Measurements from ENCODE around the gene TRIM9.
"Not testable (repeated sequence)": the region's sequence is repeated elsewhere in the genome, so short reads cannot be mapped to it uniquely, and the experiment has no call there.

The TRIM9 gene

DNA sequence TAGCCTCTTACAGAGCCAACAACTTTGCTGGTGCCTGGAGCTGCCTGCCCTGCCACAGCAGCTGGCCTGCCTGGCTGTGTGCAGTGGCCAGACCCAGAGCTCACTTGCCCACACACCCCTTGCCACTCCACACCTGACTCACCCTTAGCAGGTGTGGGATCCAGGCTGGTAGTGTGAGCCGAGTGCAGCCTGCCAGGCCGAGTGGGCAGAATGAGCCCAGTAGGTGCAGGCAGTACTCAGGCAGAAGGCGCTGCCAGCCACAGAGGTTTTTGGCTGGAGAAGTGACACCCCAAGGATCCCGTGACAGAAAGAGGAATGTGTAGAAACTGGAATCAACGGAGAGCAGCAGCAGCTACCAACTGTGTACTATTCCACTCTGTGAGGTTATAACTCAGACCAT lies 120.8 kb downstream of the TRIM9 start:
- Histone ChIP-seq H3K4me3 (ENCODE audit: insufficient read depth, low read depth, low read length) (no peak overlapping the region), H3K36me3 (ENCODE audit: control insufficient read depth, insufficient read depth, low read length) (no peaks in the 10 kb centered on the region), H3K27ac (ENCODE audit: insufficient read depth, low read depth, low read length, poor library complexity, severe bottlenecking) (no peak overlapping the region), H3K27me3 (ENCODE audit: control insufficient read depth, insufficient read depth, low read length, poor library complexity, severe bottlenecking) (no peaks in the 10 kb centered on the region), H3K9me3 (ENCODE audit: control insufficient read depth, low read length) (no peaks in the 10 kb centered on the region), H3K4me1 (ENCODE audit: control insufficient read depth, insufficient read depth, low read length) (no peaks in the 10 kb centered on the region)
- 78 to 85% methylated on average over 5 of the region's 5 CpGs for WGBS, 2 experiments

DNA sequence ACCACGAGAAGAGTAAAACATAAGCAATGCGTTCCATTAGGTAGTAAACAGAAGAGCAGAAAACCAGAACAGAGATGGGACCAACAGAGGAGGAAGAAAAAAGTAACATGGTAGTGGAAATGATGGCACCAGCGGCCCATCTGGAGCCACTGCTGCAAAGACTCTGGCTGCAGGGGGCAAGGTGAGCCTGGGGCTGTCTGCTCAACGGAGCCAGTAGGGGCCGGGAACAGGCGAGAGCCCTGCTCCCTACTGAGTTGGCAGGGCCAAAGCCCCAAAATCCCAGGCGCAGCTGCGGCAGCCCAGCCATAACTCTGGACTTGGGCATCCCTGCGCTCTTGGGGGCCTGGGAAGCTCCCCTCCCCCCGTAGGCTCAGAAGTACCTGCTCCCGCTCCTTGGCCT lies 122.2 kb downstream of the TRIM9 start:
- no peak overlapping the region for H3K27ac ChIP-seq (ENCODE audit: insufficient read depth, low read depth, low read length, poor library complexity, severe bottlenecking)
- no peaks in the 10 kb centered on the region for H3K36me3 ChIP-seq (ENCODE audit: control insufficient read depth, insufficient read depth, low read length)
- no peaks in the 10 kb centered on the region for H3K4me1 ChIP-seq (ENCODE audit: control insufficient read depth, insufficient read depth, low read length)
- H3K9me3 ChIP-seq (ENCODE audit: control insufficient read depth, low read length): no peaks in the 10 kb centered on the region
- WGBS, 2 experiments: 87 to 89% methylated on average over 11 of the region's 11 CpGs
- no peak overlapping the region for H3K4me3 ChIP-seq (ENCODE audit: insufficient read depth, low read depth, low read length)
- H3K27me3 ChIP-seq (ENCODE audit: control insufficient read depth, insufficient read depth, low read length, poor library complexity, severe bottlenecking): no peaks in the 10 kb centered on the region

DNA sequence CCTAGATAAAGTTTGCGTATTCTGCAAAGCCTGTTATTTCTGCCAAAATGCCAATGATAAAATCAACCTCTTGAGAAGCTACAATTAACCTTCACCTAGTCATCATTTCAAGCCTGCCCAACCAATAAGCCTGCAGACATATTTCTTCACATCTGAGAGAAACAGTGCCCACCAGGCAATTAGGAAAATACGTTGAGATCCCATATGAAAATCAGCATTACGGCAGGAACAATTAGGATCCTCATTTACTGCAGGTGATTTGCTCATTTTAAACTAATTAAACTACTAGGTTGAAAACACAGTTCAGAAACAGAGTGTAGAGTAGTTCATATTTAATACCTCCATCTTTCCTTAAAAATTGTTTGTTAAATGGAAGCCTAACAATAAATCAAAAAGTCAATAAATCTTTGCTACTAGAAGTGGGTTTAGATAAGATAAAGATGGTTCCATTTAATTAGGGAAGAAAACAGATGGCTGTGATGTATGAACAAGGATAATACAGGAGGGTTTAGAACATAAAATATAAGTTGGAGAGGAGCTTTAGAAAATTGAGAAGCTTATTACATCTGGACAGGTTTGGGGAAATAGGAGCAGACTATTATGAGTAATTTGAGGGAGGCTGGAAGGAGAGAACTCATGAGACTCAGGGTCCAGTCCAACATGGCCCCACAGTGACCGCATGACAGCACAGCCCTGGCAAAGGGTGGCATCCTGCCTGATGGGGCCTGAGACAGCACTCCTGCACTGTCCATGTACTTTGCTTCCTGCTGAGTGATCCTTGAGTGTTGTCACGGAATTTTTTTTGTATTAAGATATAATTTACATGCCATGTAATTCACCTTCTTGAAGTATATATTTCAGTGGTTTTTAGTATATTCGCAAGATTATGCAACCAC lies 123.8 kb downstream of the TRIM9 start:
- WGBS, 2 experiments: 93 to 97% methylated on average over 4 to 5 of the region's 6 CpGs
- Histone ChIP-seq H3K27ac (ENCODE audit: insufficient read depth, low read depth, low read length, poor library complexity, severe bottlenecking) (no peak overlapping the region), H3K27me3 (ENCODE audit: control insufficient read depth, insufficient read depth, low read length, poor library complexity, severe bottlenecking) (no peaks in the 10 kb centered on the region), H3K36me3 (ENCODE audit: control insufficient read depth, insufficient read depth, low read length) (no peaks in the 10 kb centered on the region), H3K4me3 (ENCODE audit: insufficient read depth, low read depth, low read length) (no peak overlapping the region), H3K4me1 (ENCODE audit: control insufficient read depth, insufficient read depth, low read length) (no peaks in the 10 kb centered on the region), H3K9me3 (ENCODE audit: control insufficient read depth, low read length) (no peaks in the 10 kb centered on the region)

DNA sequence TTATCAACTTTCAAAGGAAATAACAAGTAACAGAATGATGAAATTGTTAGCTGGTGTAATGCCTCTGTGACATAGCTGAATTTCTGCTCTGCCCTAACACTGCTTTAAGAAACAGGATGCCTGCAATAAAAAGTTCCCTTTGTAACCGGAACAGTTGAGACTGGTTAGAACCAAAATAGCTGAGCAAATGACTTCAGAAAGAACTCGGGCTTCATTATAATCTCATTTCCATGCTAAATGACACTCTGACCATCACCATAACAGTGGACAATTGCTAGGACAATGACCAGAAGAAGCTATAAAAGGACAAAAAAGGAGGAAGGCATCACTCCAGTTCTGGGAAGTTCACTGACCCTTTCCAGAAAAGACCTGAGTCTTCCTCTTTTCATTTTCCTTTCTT lies 127.1 kb downstream of the TRIM9 start:
- Histone ChIP-seq H3K27me3 (ENCODE audit: control insufficient read depth, insufficient read depth, low read length, poor library complexity, severe bottlenecking) (no peaks in the 10 kb centered on the region), H3K9me3 (ENCODE audit: control insufficient read depth, low read length) (no peaks in the 10 kb centered on the region), H3K36me3 (ENCODE audit: control insufficient read depth, insufficient read depth, low read length) (no peaks in the 10 kb centered on the region), H3K4me1 (ENCODE audit: control insufficient read depth, insufficient read depth, low read length) (no peaks in the 10 kb centered on the region), H3K27ac (ENCODE audit: insufficient read depth, low read depth, low read length, poor library complexity, severe bottlenecking) (no peak overlapping the region), H3K4me3 (ENCODE audit: insufficient read depth, low read depth, low read length) (no peak overlapping the region)
- 85 to 90% methylated on average over 2 of the region's 2 CpGs for WGBS, 2 experiments

DNA sequence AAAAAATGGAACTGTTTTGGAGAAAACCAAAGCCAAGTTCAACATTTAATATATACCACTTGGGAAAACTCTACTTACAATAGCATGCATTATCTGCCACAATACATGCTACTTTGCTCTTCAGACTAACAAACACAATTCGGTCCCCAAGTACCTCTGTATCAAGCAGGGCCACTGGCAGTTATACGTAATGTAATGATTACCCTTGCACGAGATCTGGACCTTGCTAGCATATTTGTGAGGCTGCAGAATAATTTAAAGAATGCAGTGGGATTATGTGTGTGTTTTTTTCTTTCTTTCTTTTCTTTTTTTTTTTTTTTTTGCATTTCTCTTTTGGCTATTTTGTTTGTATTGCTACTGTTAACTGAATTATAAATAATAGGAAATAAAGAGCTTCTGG lies 127.8 kb downstream of the TRIM9 start:
- H3K27me3 ChIP-seq (ENCODE audit: control insufficient read depth, insufficient read depth, low read length, poor library complexity, severe bottlenecking): no peaks in the 10 kb centered on the region
- 77 to 83% methylated on average over 3 of the region's 3 CpGs for WGBS, 2 experiments
- no peaks in the 10 kb centered on the region for H3K4me1 ChIP-seq (ENCODE audit: control insufficient read depth, insufficient read depth, low read length)
- H3K27ac ChIP-seq (ENCODE audit: insufficient read depth, low read depth, low read length, poor library complexity, severe bottlenecking): no peak overlapping the region
- H3K36me3 ChIP-seq (ENCODE audit: control insufficient read depth, insufficient read depth, low read length): no peaks in the 10 kb centered on the region
- no peaks in the 10 kb centered on the region for H3K9me3 ChIP-seq (ENCODE audit: control insufficient read depth, low read length)
- H3K4me3 ChIP-seq (ENCODE audit: insufficient read depth, low read depth, low read length): no peak overlapping the region

DNA sequence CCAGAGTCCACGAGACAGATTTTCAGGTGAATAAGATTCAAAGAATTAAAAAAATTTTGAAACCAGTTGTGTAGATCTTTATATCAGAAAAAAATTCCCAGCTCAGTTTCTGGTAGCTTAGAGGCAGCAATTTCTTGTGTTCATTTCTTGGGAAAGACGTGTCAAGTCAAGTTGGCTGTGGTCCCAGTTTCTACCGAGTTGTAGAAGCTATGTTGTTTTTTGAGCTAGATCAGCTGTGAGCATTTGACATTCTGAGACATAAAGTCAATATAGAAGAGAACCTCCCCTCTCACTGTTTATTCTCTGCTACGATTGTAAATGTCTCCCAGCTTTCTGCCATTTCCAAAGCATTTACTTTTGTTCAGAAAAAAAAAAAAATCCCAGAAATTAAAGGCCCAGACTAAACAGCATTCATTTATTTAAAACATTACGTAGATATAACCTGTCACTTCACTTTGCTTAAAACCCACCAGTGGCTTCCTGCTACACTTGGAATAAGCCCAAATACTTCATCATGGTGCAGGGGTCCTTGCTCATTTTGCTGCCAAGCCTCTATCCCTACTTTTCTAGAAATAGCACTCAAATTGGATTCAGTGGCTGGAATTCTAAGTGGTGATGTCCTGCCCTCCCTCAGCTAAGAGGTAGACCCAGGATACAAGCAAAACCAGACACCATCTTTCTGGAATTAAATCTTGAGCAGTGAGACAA lies 130.1 kb downstream of the TRIM9 start:
- no peak overlapping the region for H3K4me3 ChIP-seq (ENCODE audit: insufficient read depth, low read depth, low read length)
- H3K9me3 ChIP-seq (ENCODE audit: control insufficient read depth, low read length): no peaks in the 10 kb centered on the region
- no peaks in the 10 kb centered on the region for H3K4me1 ChIP-seq (ENCODE audit: control insufficient read depth, insufficient read depth, low read length)
- no peak overlapping the region for H3K27ac ChIP-seq (ENCODE audit: insufficient read depth, low read depth, low read length, poor library complexity, severe bottlenecking)
- WGBS, 2 experiments: 91 to 94% methylated on average over 5 of the region's 5 CpGs
- no peaks in the 10 kb centered on the region for H3K27me3 ChIP-seq (ENCODE audit: control insufficient read depth, insufficient read depth, low read length, poor library complexity, severe bottlenecking)
- H3K36me3 ChIP-seq (ENCODE audit: control insufficient read depth, insufficient read depth, low read length): no peaks in the 10 kb centered on the region

DNA sequence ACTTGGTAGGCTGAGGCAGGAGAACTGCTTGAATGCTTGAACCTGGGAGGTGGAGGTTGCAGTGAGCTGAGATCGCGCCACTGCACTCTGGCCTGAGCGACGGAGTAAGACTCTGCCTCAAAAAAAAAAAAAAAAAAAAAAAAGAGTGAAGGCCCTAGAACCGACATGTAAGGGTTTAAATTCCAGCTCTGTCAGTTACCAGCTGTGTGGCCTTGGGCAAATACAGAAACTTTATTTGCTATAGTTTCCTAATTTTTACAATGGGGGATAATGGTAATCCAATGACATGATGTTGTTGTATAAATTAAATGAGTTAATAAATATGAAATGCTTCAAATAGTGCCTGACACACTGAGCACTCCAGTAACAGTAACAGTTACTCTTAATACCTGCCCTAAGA lies 131.0 kb downstream of the TRIM9 start:
- Histone ChIP-seq H3K27me3 (ENCODE audit: control insufficient read depth, insufficient read depth, low read length, poor library complexity, severe bottlenecking) (no peaks in the 10 kb centered on the region), H3K4me1 (ENCODE audit: control insufficient read depth, insufficient read depth, low read length) (no peaks in the 10 kb centered on the region), H3K36me3 (ENCODE audit: control insufficient read depth, insufficient read depth, low read length) (no peaks in the 10 kb centered on the region), H3K9me3 (ENCODE audit: control insufficient read depth, low read length) (no peaks in the 10 kb centered on the region), H3K27ac (ENCODE audit: insufficient read depth, low read depth, low read length, poor library complexity, severe bottlenecking) (no peak overlapping the region), H3K4me3 (ENCODE audit: insufficient read depth, low read depth, low read length) (no peak overlapping the region)
- whole genome bisulfite sequencing, 2 experiments: 96% methylated on average over 4 to 5 of the region's 5 CpGs

DNA sequence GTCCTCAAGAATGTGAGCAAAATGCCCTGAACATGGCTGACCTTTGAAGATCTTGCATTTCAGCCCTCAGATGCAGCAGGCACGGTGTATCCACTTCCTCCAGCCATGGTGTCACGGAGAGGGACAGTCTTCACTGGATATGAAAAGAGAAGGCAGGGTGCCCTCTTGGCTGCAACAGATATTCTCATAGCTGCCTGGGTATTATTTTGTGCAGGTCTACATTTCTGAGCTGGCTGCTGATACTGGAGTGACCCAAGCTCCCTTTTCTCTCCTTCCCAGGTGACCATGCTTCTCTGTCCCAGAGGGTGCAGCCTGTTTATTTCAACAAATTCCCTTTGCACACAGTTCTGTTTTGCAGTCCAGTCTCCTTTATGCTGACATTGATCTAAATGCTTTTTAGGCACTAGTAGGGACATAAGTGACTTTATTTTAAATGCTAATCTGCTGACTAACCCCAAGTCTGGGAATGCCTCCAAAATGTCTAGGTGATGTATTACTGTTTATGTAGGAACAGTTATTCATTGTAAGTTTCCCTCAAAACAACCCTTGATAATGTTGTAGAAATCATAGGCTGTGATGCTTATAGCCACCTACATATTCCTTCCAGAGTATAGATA lies 133.2 kb downstream of the TRIM9 start:
- Histone ChIP-seq H3K4me3 (ENCODE audit: insufficient read depth, low read depth, low read length) (no peak overlapping the region), H3K27me3 (ENCODE audit: control insufficient read depth, insufficient read depth, low read length, poor library complexity, severe bottlenecking) (no peaks in the 10 kb centered on the region), H3K27ac (ENCODE audit: insufficient read depth, low read depth, low read length, poor library complexity, severe bottlenecking) (no peak overlapping the region), H3K9me3 (ENCODE audit: control insufficient read depth, low read length) (no peaks in the 10 kb centered on the region), H3K4me1 (ENCODE audit: control insufficient read depth, insufficient read depth, low read length) (no peaks in the 10 kb centered on the region), H3K36me3 (ENCODE audit: control insufficient read depth, insufficient read depth, low read length) (no peaks in the 10 kb centered on the region)
- 94 to 96% methylated on average over 2 of the region's 2 CpGs for WGBS, 2 experiments

DNA sequence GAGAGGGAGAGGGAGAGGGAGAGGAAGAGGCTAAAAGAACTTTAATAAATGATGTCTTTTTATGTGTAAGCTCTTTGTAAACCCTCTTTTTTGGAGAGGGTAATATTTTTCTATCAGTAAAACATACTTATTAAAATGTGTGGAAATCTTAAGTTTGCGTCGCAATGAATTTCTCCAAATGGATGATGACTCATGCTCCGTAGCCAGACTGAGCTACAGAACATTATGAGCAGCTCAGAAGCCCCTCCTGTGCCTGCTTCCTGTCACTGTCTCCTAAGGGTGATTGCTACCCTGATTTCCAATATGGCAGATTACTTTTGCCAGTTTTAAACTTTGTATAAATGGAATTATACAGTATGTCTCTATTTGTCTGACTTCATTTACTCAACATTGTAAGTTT lies 137.6 kb downstream of the TRIM9 start:
- Histone ChIP-seq H3K27me3 (ENCODE audit: control insufficient read depth, insufficient read depth, low read length, poor library complexity, severe bottlenecking) (no peaks in the 10 kb centered on the region), H3K36me3 (ENCODE audit: control insufficient read depth, insufficient read depth, low read length) (no peaks in the 10 kb centered on the region), H3K4me1 (ENCODE audit: control insufficient read depth, insufficient read depth, low read length) (no peaks in the 10 kb centered on the region), H3K9me3 (ENCODE audit: control insufficient read depth, low read length) (no peaks in the 10 kb centered on the region), H3K27ac (ENCODE audit: insufficient read depth, low read depth, low read length, poor library complexity, severe bottlenecking) (no peak overlapping the region), H3K4me3 (ENCODE audit: insufficient read depth, low read depth, low read length) (no peak overlapping the region)
- 95 to 97% methylated on average over 3 of the region's 3 CpGs for WGBS, 2 experiments

DNA sequence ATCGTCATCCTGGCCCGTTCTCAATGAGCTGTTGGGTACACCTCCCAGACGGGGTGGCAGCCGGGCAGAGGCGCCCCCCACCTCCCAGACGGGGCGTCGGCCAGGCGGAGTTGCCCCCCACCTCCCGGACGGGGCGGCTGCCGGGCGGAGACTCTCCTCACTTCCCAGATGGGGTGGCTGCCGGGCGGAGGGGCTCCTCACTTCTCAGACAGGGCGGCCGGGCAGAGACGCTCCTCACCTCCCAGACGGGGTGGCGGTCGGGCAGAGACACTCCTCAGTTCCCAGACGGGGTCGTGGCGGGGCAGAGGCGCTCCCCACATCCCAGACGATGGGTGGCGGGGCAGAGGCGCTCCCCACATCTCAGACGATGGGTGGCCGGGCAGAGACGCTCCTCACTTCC lies 138.5 kb downstream of the TRIM9 start:
- 90 to 96% methylated on average over 31 to 32 of the region's 32 CpGs for WGBS, 2 experiments
- H3K27ac ChIP-seq (ENCODE audit: insufficient read depth, low read depth, low read length, poor library complexity, severe bottlenecking); H3K27me3 ChIP-seq (ENCODE audit: control insufficient read depth, insufficient read depth, low read length, poor library complexity, severe bottlenecking); H3K4me1 ChIP-seq (ENCODE audit: control insufficient read depth, insufficient read depth, low read length); H3K36me3 ChIP-seq (ENCODE audit: control insufficient read depth, insufficient read depth, low read length); H3K9me3 ChIP-seq (ENCODE audit: control insufficient read depth, low read length); H3K4me3 ChIP-seq (ENCODE audit: insufficient read depth, low read depth, low read length): not testable (repeated sequence)
